ENCODE data around the gene SKAP2. TPM values are rescaled to one million over a fixed set of nuclear protein-coding genes. Genes with fewer than 3 reads are reported as not detected.

Gene SKAP2
- total and polyA plus RNA-seq, 2 of the 13 experiments (the other 11 are each of a cell fraction or from before 2014, with no cell fraction given) = 3.6 to 12.9 TPM

- no peak for TF ChIP-seq NFATC3 (CRISPR knock-in tag; IDR thresholded peaks at IDR 0.05)
- TF ChIP-seq RFX5 (IDR thresholded peaks at IDR 0.05; ENCODE audit: low read depth, low read length) = no peak
- TF ChIP-seq ZNF224 (CRISPR knock-in tag; IDR thresholded peaks at IDR 0.05) = no peak
- TF ChIP-seq SNAI1 (CRISPR knock-in tag; IDR thresholded peaks at IDR 0.05; ENCODE audit: borderline replicate concordance) = no peak
- TF ChIP-seq, protein P1, sequence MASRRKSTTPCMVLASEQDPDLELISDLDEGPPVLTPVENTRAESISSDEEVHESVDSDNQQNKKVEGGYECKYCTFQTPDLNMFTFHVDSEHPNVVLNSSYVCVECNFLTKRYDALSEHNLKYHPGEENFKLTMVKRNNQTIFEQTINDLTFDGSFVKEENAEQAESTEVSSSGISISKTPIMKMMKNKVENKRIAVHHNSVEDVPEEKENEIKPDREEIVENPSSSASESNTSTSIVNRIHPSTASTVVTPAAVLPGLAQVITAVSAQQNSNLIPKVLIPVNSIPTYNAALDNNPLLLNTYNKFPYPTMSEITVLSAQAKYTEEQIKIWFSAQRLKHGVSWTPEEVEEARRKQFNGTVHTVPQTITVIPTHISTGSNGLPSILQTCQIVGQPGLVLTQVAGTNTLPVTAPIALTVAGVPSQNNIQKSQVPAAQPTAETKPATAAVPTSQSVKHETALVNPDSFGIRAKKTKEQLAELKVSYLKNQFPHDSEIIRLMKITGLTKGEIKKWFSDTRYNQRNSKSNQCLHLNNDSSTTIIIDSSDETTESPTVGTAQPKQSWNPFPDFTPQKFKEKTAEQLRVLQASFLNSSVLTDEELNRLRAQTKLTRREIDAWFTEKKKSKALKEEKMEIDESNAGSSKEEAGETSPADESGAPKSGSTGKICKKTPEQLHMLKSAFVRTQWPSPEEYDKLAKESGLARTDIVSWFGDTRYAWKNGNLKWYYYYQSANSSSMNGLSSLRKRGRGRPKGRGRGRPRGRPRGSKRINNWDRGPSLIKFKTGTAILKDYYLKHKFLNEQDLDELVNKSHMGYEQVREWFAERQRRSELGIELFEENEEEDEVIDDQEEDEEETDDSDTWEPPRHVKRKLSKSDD (CRISPR knock-in tag; IDR thresholded peaks at IDR 0.05; ENCODE audit: low read depth) = no peak
- no peak for TF ChIP-seq TBL1XR1 (IDR thresholded peaks at IDR 0.05; ENCODE audit: borderline replicate concordance, low read length, partially characterized antibody)
- TF ChIP-seq ELF4 (CRISPR knock-in tag; IDR thresholded peaks at IDR 0.05; ENCODE audit: borderline replicate concordance) = no peak
- TF ChIP-seq ATRX (CRISPR knock-in tag; IDR thresholded peaks at IDR 0.05; ENCODE audit: borderline replicate concordance) = no peak
Measured at GRCh38 chr7:26891400-26892350, 27.3 kb upstream of the SKAP2 start (continued).

DNA sequence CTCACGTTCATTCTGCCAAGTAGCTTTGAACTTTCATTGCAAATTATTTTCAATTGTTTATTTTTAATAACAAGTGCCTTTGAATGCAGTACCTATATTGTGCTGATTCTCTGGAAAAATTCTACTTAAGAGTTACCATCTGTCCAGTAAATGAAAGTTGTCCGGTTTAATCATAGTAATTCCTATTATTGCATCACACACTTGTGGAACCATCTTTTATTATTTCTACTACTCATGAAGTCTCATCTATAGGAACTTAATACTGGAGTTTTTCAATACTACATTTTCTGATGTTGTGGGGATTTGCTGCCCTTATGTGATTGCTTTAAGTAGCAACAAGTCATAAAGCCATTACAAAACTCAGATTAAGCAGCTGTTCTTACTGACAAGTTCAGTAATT, 16.5 kb upstream of the SKAP2 start:
- Histone ChIP-seq H3K9ac (ENCODE audit: insufficient read depth, low read depth, low read length) (no peak overlapping the region), H4K20me1 (ENCODE audit: insufficient read depth, low read length) (no peaks in the 10 kb centered on the region), H3K4me3 (replicated peaks in 1 of 3; ENCODE audit: insufficient read depth in 1 of 3, low read depth in 2 of 3, low read length in 3 of 3) (no peak overlapping the region), H2AFZ (ENCODE audit: low read length) (no peak overlapping the region), H3K4me2 (ENCODE audit: low read depth, low read length) (no peak overlapping the region), H3K79me2 (ENCODE audit: insufficient read depth, low read length) (no peaks in the 10 kb centered on the region), H3K4me1 (ENCODE audit: insufficient read depth, low read length) (no peaks in the 10 kb centered on the region), H3K27ac (ENCODE audit: extremely low read length, insufficient read depth, low read length) (no peak overlapping the region), H3K9me3 (ENCODE audit: low read length) (peaks cover 4% of the 10 kb centered on the region; the same call in 1 of the 2 replicates), H3K36me3 (replicated peaks in 1 of 2; ENCODE audit: control insufficient read depth in 1 of 2, insufficient read depth in 2 of 2, low read length in 2 of 2) (no peaks in the 10 kb centered on the region), H3K27me3 (ENCODE audit: control insufficient read depth in 1 of 2, insufficient read depth in 2 of 2, low read length in 2 of 2) (no peaks in the 10 kb centered on the region)
- no peak for FAIRE-seq
- TF ChIP-seq ATF3 (CRISPR knock-in tag; IDR thresholded peaks at IDR 0.05) (no peak), DNMT1 (CRISPR knock-in tag; IDR thresholded peaks at IDR 0.05) (no peak), ZMAT3 (CRISPR knock-in tag; conservative IDR thresholded peaks at IDR 0.05) (no peak)
- DNase-seq (ENCODE audit: low spot score) = no peak
- ChIA-PET CTCF (ENCODE audit: low intra/inter-chr PET ratio, low total read pairs) (no interaction called here), POLR2A (no interaction called here)
- no peak for ATAC-seq
- BruUV-seq (replicated peaks) = no TSS peak
- 1% methylated on average over 2 of the region's 2 CpGs for WGBS (ENCODE audit: low lambda C conversion rate)
- intact Hi-C loops (cut with micrococcal nuclease; ENCODE audit: unreplicated experiment) (no loop called here), in situ Hi-C loops (cut with HindIII; ENCODE audit: extremely low pct_ligation_motif_present, low pct_unique_long_range_greater_than_20kb) (no loop called here)
